ENCODE measurements around the gene HES7. TPM values are rescaled to one million over a fixed set of nuclear protein-coding genes. Genes with fewer than 3 reads are reported as not detected.
"Not testable (repeated sequence)": the region's sequence is repeated elsewhere in the genome, so short reads cannot be mapped to it uniquely, and the experiment has no call there.

The HES7 gene
- polyA plus RNA-seq, 4 donors: 0.06 TPM; not detected in 3

GRCh38 chr17:8081876-8082275, 42.0 kb downstream of the HES7 start:
- Histone ChIP-seq H3K9me3 (ENCODE audit: control insufficient read depth in 2 of 2, insufficient read depth in 1 of 2, low read depth in 1 of 2, low read length in 1 of 2) (peaks cover 0 to 4% of the 10 kb centered on the region in 2 donors), H3K27me3 (ENCODE audit: control insufficient read depth in 3 of 3, insufficient read depth in 3 of 3, low read length in 3 of 3) (peaks cover 3 to 8% (median 3%) of the 10 kb centered on the region in 3 donors), H3K4me1 (ENCODE audit: control insufficient read depth in 3 of 3, insufficient read depth in 2 of 3, low read depth in 1 of 3, low read length in 2 of 3) (peaks cover 0 to 29% (median 0%) of the 10 kb centered on the region in 3 donors), H3K4me3 (ENCODE audit: low read depth in 1 of 3, low read length in 3 of 3) (no peak overlapping the region), H3K27ac (ENCODE audit: low read depth in 1 of 3, low read length in 2 of 3) (peak overlapping the region in 1 of 3 donors; percentile 41), H3K36me3 (ENCODE audit: control insufficient read depth in 3 of 3, insufficient read depth in 2 of 3, low read depth in 1 of 3, low read length in 3 of 3) (peaks cover 0 to 3% (median 0%) of the 10 kb centered on the region in 3 donors)
- FAIRE-seq (no peak), DNase-seq (no peak)
- 81 to 91% (median 84%) methylated on average over 3 of the region's 3 CpGs for WGBS, 3 donors

GRCh38 chr17:8080799-8081219, 43.1 kb downstream of the HES7 start:
- FAIRE-seq (no peak), DNase-seq (peak in 1 of 2 donors; percentile 48)
- Histone ChIP-seq H3K36me3 (ENCODE audit: control insufficient read depth in 3 of 3, insufficient read depth in 2 of 3, low read depth in 1 of 3, low read length in 3 of 3) (peaks cover 0 to 3% (median 0%) of the 10 kb centered on the region in 3 donors), H3K9me3 (ENCODE audit: control insufficient read depth in 2 of 2, insufficient read depth in 1 of 2, low read depth in 1 of 2, low read length in 1 of 2) (peaks cover 0 to 4% of the 10 kb centered on the region in 2 donors), H3K27me3 (ENCODE audit: control insufficient read depth in 3 of 3, insufficient read depth in 3 of 3, low read length in 3 of 3) (peaks cover 3 to 13% (median 5%) of the 10 kb centered on the region in 3 donors), H3K27ac (ENCODE audit: low read depth in 1 of 3, low read length in 2 of 3) (peak overlapping the region in 1 of 3 donors; percentile 65), H3K4me1 (ENCODE audit: control insufficient read depth in 3 of 3, insufficient read depth in 2 of 3, low read depth in 1 of 3, low read length in 2 of 3) (peaks cover 0 to 29% (median 0%) of the 10 kb centered on the region in 3 donors), H3K4me3 (ENCODE audit: low read depth in 1 of 3, low read length in 3 of 3) (peak overlapping the region in 1 of 3 donors; percentile 52)
- WGBS, 3 donors: 30 to 53% (median 48%) methylated on average over 9 to 17 of the region's 17 CpGs

- 16 to 25% (median 24%) methylated on average over 24 to 25 of the region's 25 CpGs for WGBS, 3 donors
- peak overlapping the region; percentile 6 to 52 (median 43) for H3K4me3 ChIP-seq (ENCODE audit: low read depth in 1 of 3, low read length in 3 of 3)
- DNase-seq (no peak), FAIRE-seq (no peak)
- peak overlapping the region in 1 of 3 donors; percentile 65 for H3K27ac ChIP-seq (ENCODE audit: low read depth in 1 of 3, low read length in 2 of 3)
- H3K4me1 ChIP-seq (ENCODE audit: control insufficient read depth in 3 of 3, insufficient read depth in 2 of 3, low read depth in 1 of 3, low read length in 2 of 3): peaks cover 0 to 29% (median 0%) of the 10 kb centered on the region in 3 donors
- H3K9me3 ChIP-seq (ENCODE audit: control insufficient read depth in 2 of 2, insufficient read depth in 1 of 2, low read depth in 1 of 2, low read length in 1 of 2): peaks cover 0 to 4% of the 10 kb centered on the region in 2 donors
- peaks cover 0 to 3% (median 0%) of the 10 kb centered on the region in 3 donors for H3K36me3 ChIP-seq (ENCODE audit: control insufficient read depth in 3 of 3, insufficient read depth in 2 of 3, low read depth in 1 of 3, low read length in 3 of 3)
- peaks cover 3 to 18% (median 7%) of the 10 kb centered on the region in 3 donors for H3K27me3 ChIP-seq (ENCODE audit: control insufficient read depth in 3 of 3, insufficient read depth in 3 of 3, low read length in 3 of 3)
These were observed 43.6 kb downstream of the HES7 start for GRCh38 chr17:8080208-8080798.

GRCh38 chr17:8079291-8080207, 44.4 kb downstream of the HES7 start:
- peak; percentile 55 to 92 for DNase-seq
- no peak for FAIRE-seq
- WGBS, 3 donors: 1 to 2% (median 1%) methylated on average over 71 to 87 of the region's 87 CpGs
- peaks cover 0 to 4% of the 10 kb centered on the region in 2 donors for H3K9me3 ChIP-seq (ENCODE audit: control insufficient read depth in 2 of 2, insufficient read depth in 1 of 2, low read depth in 1 of 2, low read length in 1 of 2)
- peak overlapping the region; percentile 19 to 52 (median 43) for H3K4me3 ChIP-seq (ENCODE audit: low read depth in 1 of 3, low read length in 3 of 3)
- H3K4me1 ChIP-seq (ENCODE audit: control insufficient read depth in 3 of 3, insufficient read depth in 2 of 3, low read depth in 1 of 3, low read length in 2 of 3): peaks cover 0 to 29% (median 0%) of the 10 kb centered on the region in 3 donors
- H3K27me3 ChIP-seq (ENCODE audit: control insufficient read depth in 3 of 3, insufficient read depth in 3 of 3, low read length in 3 of 3): peaks cover 3 to 26% (median 13%) of the 10 kb centered on the region in 3 donors
- H3K36me3 ChIP-seq (ENCODE audit: control insufficient read depth in 3 of 3, insufficient read depth in 2 of 3, low read depth in 1 of 3, low read length in 3 of 3): peaks cover 0 to 3% (median 0%) of the 10 kb centered on the region in 3 donors
- H3K27ac ChIP-seq (ENCODE audit: low read depth in 1 of 3, low read length in 2 of 3): peak overlapping the region in 2 of 3 donors; percentile 9 to 65

- 67 to 84% (median 78%) methylated on average over 5 of the region's 5 CpGs for WGBS, 3 donors
- not testable (repeated sequence) for H3K4me3 ChIP-seq (ENCODE audit: low read depth in 1 of 3, low read length in 3 of 3); H3K36me3 ChIP-seq (ENCODE audit: control insufficient read depth in 3 of 3, insufficient read depth in 2 of 3, low read depth in 1 of 3, low read length in 3 of 3); DNase-seq; H3K9me3 ChIP-seq (ENCODE audit: control insufficient read depth in 2 of 2, insufficient read depth in 1 of 2, low read depth in 1 of 2, low read length in 1 of 2); H3K27ac ChIP-seq (ENCODE audit: low read depth in 1 of 3, low read length in 2 of 3); FAIRE-seq
- peaks cover 0 to 35% (median 3%) of the 10 kb centered on the region in 3 donors for H3K4me1 ChIP-seq (ENCODE audit: control insufficient read depth in 3 of 3, insufficient read depth in 2 of 3, low read depth in 1 of 3, low read length in 2 of 3)
- H3K27me3 ChIP-seq (ENCODE audit: control insufficient read depth in 3 of 3, insufficient read depth in 3 of 3, low read length in 3 of 3): peaks cover 3 to 42% (median 18%) of the 10 kb centered on the region in 3 donors
These were observed 46.0 kb downstream of the HES7 start for GRCh38 chr17:8077939-8078338.

GRCh38 chr17:8076502-8077266, 47.2 kb downstream of the HES7 start:
- peaks cover 0 to 3% of the 10 kb centered on the region in 2 donors for H3K9me3 ChIP-seq (ENCODE audit: control insufficient read depth in 2 of 2, insufficient read depth in 1 of 2, low read depth in 1 of 2, low read length in 1 of 2)
- H3K4me1 ChIP-seq (ENCODE audit: control insufficient read depth in 3 of 3, insufficient read depth in 2 of 3, low read depth in 1 of 3, low read length in 2 of 3): peaks cover 0 to 30% (median 3%) of the 10 kb centered on the region in 3 donors
- WGBS, 3 donors: 76 to 87% (median 81%) methylated on average over 12 to 13 of the region's 13 CpGs
- H3K27ac ChIP-seq (ENCODE audit: low read depth in 1 of 3, low read length in 2 of 3): no peak overlapping the region
- no peak overlapping the region for H3K4me3 ChIP-seq (ENCODE audit: low read depth in 1 of 3, low read length in 3 of 3)
- DNase-seq (no peak), FAIRE-seq (no peak)
- H3K36me3 ChIP-seq (ENCODE audit: control insufficient read depth in 3 of 3, insufficient read depth in 2 of 3, low read depth in 1 of 3, low read length in 3 of 3): peaks cover 0 to 2% (median 0%) of the 10 kb centered on the region in 3 donors
- H3K27me3 ChIP-seq (ENCODE audit: control insufficient read depth in 3 of 3, insufficient read depth in 3 of 3, low read length in 3 of 3): peaks cover 3 to 55% (median 22%) of the 10 kb centered on the region in 3 donors

- DNase-seq: no peak
- 83 to 92% (median 88%) methylated on average over 14 of the region's 14 CpGs for WGBS, 3 donors
- Histone ChIP-seq H3K4me3 (ENCODE audit: low read depth in 1 of 3, low read length in 3 of 3) (no peak overlapping the region), H3K36me3 (ENCODE audit: control insufficient read depth in 3 of 3, insufficient read depth in 2 of 3, low read depth in 1 of 3, low read length in 3 of 3) (no peaks in the 10 kb centered on the region), H3K4me1 (ENCODE audit: control insufficient read depth in 3 of 3, insufficient read depth in 2 of 3, low read depth in 1 of 3, low read length in 2 of 3) (peaks cover 0 to 24% (median 3%) of the 10 kb centered on the region in 3 donors), H3K27me3 (ENCODE audit: control insufficient read depth in 3 of 3, insufficient read depth in 3 of 3, low read length in 3 of 3) (peaks cover 3 to 64% (median 26%) of the 10 kb centered on the region in 3 donors), H3K9me3 (ENCODE audit: control insufficient read depth in 2 of 2, insufficient read depth in 1 of 2, low read depth in 1 of 2, low read length in 1 of 2) (no peaks in the 10 kb centered on the region), H3K27ac (ENCODE audit: low read depth in 1 of 3, low read length in 2 of 3) (no peak overlapping the region)
- FAIRE-seq: no peak
These were observed 48.1 kb downstream of the HES7 start for GRCh38 chr17:8075574-8076342.
